PC-9 (cell line): ENCODE data around the gene TPK1. TPM values are rescaled to one million over a fixed set of nuclear protein-coding genes. Genes with fewer than 3 reads are reported as not detected.

Experiments
- BruUV-seq: library from RNA; stranded (reverse); fragments of 400-500 nt; replicated peaks from 2 replicates; lab custom pipeline; 2021; lab: Mats Ljungman, UMichigan
- CTCF ChIA-PET: fragments of 300-600 bp; sonication (Branson Sonifier 250); formaldehyde crosslinking; loops from one replicate; lab custom pipeline; 2022; ENCODE audit warnings: antibody characterized with exemption; lab: Charles Lee
- POLR2A ChIA-PET: fragments of 300-600 bp; sonication (Branson Sonifier 250); formaldehyde crosslinking; loops from one replicate; lab custom pipeline; 2022; ENCODE audit warnings: antibody characterized with exemption; ENCODE audit not compliant: unreplicated experiment; lab: Charles Lee
- DNase-seq, 2 experiments: peaks; one replicate each; pipeline versions ENCODE4 v3.0.0 to v3.0.0-alpha.2; 2015 to 2022; ENCODE audit warnings: mixed read lengths in 1 of 2
- H2AFZ ChIP-seq: fragments of 200-600 bp; sonication (generic); 2 replicates; pipeline ENCODE4 v1.8.1; 2017; ENCODE audit warnings: antibody characterized with exemption
- H3F3A ChIP-seq: fragments of 200-600 bp; sonication (generic); 2 replicates; pipeline ENCODE4 v1.8.1; 2017; ENCODE audit warnings: antibody characterized with exemption, mild to moderate bottlenecking, low read depth; ENCODE audit not compliant: insufficient read depth
- H3K27ac ChIP-seq: fragments of 200-600 bp; sonication (generic); 2 replicates; pipeline ENCODE4 v1.6.1; 2016; ENCODE audit warnings: mixed run types
- H3K27me3 ChIP-seq: fragments of 200-600 bp; sonication (generic); 2 replicates; pipeline ENCODE4 v1.6.1; 2016; ENCODE audit warnings: low read depth, mixed run types; ENCODE audit not compliant: insufficient read depth
- H3K36me3 ChIP-seq: fragments of 200-600 bp; sonication (generic); 2 replicates; pipeline ENCODE4 v1.6.1; 2016; ENCODE audit warnings: low read depth, mixed run types
- H3K4me1 ChIP-seq: fragments of 200-600 bp; sonication (generic); replicated peaks from 2 replicates; pipeline ENCODE4 v1.6.1; 2016; ENCODE audit warnings: mixed run types; ENCODE audit not compliant: insufficient read depth
- H3K4me2 ChIP-seq: fragments of 200-600 bp; sonication (generic); 2 replicates; pipeline ENCODE4 v1.6.1; 2017; ENCODE audit warnings: mixed run types
- H3K4me3 ChIP-seq: fragments of 200-600 bp; sonication (generic); 2 replicates; pipeline ENCODE4 v1.6.1; 2016; ENCODE audit warnings: mixed run types
- H3K79me2 ChIP-seq: fragments of 200-600 bp; sonication (generic); 2 replicates; pipeline ENCODE4 v1.6.1; 2017; ENCODE audit warnings: low read depth, mixed run types
- H3K9me2 ChIP-seq: fragments of 200-600 bp; sonication (generic); 2 replicates; pipeline ENCODE4 v1.8.1; 2017; ENCODE audit warnings: mild to moderate bottlenecking; ENCODE audit not compliant: insufficient read depth
- H3K9me3 ChIP-seq: fragments of 200-600 bp; sonication (generic); 2 replicates; pipeline ENCODE4 v1.8.1; 2016; ENCODE audit warnings: low read depth; ENCODE audit not compliant: insufficient read depth
- H4K20me1 ChIP-seq: fragments of 200-600 bp; sonication (generic); 2 replicates; pipeline ENCODE4 v1.8.1; 2017; ENCODE audit not compliant: insufficient read depth
- EZH2 ChIP-seq: fragments of 200-600 bp; sonication (generic); IDR thresholded peaks from 2 replicates; pipeline ENCODE4 v1.8.0; 2017; ENCODE audit warnings: antibody characterized with exemption, low read depth
- intact Hi-C: fragments of 100-400 bp; cut with micrococcal nuclease; formaldehyde crosslinking; loops from one replicate; pipeline ENCODE4 v1.10.0; 2022; ENCODE audit not compliant: unreplicated experiment
- total RNA-seq: library from RNA; stranded (reverse); gene quantifications from 2 replicates; pipeline ENCODE4 v1.2.3, GENCODE V29; 2021
- TF ChIP-seq, protein P1 (sequence below): fragments of 200-600 bp; sonication (generic); conservative IDR thresholded peaks from 2 replicates; pipeline ENCODE4 v1.6.1; 2017; ENCODE audit warnings: mixed run types, antibody characterized with exemption, mild to moderate bottlenecking, moderate library complexity

The TPK1 gene
- total RNA-seq, 1 experiment from 2014 or later = 0.90 TPM

DNA sequence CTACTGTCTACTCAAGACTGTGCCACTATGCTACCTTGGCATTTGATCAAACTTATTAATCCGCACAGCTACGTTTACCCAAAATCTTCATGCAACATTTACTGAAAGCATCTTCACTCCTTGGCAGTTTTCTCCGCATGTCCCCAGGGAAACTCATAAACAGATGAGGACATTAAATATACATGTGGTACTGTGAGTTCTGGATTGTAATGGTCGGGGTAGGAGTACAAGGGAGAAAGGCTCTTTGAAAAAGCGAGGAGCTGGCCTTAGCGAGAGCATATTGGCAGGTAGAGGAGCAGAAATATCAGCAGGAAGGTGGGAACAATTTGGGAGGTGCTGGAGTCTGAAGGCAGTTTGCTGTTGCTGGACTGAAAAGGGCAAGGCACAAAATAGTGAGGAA lies 325.2 kb downstream of the TPK1 start:
- Histone ChIP-seq H3K4me3 (no peak overlapping the region), H2AFZ (no peak overlapping the region), H3K36me3 (no peaks in the 10 kb centered on the region), H3K79me2 (no peaks in the 10 kb centered on the region), H4K20me1 (no peaks in the 10 kb centered on the region), H3K9me2 (no peaks in the 10 kb centered on the region), H3K4me2 (no peak overlapping the region), H3K4me1 (no peaks in the 10 kb centered on the region), H3K9me3 (no peaks in the 10 kb centered on the region), H3F3A (no peaks in the 10 kb centered on the region), H3K27me3 (no peaks in the 10 kb centered on the region), H3K27ac (no peak overlapping the region)
- intact Hi-C loops = no loop called here
- BruUV-seq = no TSS peak
- ChIA-PET POLR2A (no interaction called here), CTCF (no interaction called here)
- TF ChIP-seq EZH2 = no peak
- TF ChIP-seq, protein P1, sequence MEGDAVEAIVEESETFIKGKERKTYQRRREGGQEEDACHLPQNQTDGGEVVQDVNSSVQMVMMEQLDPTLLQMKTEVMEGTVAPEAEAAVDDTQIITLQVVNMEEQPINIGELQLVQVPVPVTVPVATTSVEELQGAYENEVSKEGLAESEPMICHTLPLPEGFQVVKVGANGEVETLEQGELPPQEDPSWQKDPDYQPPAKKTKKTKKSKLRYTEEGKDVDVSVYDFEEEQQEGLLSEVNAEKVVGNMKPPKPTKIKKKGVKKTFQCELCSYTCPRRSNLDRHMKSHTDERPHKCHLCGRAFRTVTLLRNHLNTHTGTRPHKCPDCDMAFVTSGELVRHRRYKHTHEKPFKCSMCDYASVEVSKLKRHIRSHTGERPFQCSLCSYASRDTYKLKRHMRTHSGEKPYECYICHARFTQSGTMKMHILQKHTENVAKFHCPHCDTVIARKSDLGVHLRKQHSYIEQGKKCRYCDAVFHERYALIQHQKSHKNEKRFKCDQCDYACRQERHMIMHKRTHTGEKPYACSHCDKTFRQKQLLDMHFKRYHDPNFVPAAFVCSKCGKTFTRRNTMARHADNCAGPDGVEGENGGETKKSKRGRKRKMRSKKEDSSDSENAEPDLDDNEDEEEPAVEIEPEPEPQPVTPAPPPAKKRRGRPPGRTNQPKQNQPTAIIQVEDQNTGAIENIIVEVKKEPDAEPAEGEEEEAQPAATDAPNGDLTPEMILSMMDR = no peak
- no peak for DNase-seq

DNA sequence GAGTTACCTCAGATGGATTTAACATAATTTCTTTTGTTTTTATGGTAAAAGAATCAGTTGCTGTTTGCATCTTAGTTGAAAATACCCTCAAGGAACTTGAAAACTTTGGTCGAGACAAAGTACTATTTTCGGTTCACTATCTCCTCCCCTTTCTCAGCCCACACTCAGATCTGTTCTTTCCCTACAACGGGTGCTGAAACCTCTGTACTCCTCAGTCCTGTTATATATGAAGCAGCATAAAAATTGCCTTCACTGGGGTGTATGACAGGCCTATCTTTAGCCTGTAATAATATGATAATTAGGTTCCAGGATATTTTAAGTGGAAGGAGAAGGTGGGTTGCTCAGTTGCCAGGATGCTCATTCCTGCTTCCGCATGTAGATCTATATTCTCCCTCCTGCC lies 327.2 kb downstream of the TPK1 start:
- no peaks in the 10 kb centered on the region for H3K9me2 ChIP-seq
- intact Hi-C loops = no loop called here
- H3K9me3 ChIP-seq = no peaks in the 10 kb centered on the region
- POLR2A ChIA-PET = no interaction called here
- H3K4me1 ChIP-seq = no peaks in the 10 kb centered on the region
- H3K4me2 ChIP-seq = no peak overlapping the region
- TF ChIP-seq EZH2 = no peak
- TF ChIP-seq, protein P1 = no peak
- CTCF ChIA-PET = no interaction called here
- H4K20me1 ChIP-seq = no peaks in the 10 kb centered on the region
- H3K27ac ChIP-seq = no peak overlapping the region
- H3K36me3 ChIP-seq = no peaks in the 10 kb centered on the region
- no peaks in the 10 kb centered on the region for H3F3A ChIP-seq
- DNase-seq = no peak
- H3K27me3 ChIP-seq = no peaks in the 10 kb centered on the region
- no peak overlapping the region for H2AFZ ChIP-seq
- no peaks in the 10 kb centered on the region for H3K79me2 ChIP-seq
- no TSS peak for BruUV-seq
- H3K4me3 ChIP-seq = no peak overlapping the region

DNA sequence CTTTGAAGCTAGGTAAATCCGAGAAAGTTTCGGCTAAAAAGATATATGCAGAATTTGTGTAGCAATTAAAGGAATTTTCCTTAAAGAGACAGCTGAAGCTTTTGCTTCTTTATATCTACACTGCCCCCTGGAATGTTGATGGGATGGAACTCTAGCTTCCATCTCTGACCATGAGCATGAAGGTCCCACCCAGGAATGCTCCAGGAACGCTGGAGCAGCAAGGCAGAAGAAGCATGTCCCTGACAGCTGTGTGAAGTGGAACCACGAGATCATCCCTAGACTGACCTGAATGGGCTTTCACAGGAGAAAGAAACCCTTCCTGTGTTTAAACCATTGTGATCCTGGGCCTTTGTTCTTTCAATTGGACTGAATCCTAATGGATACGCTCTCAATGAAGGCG lies 332.6 kb downstream of the TPK1 start:
- Histone ChIP-seq H3K79me2 (no peaks in the 10 kb centered on the region), H4K20me1 (no peaks in the 10 kb centered on the region), H3K36me3 (no peaks in the 10 kb centered on the region), H3K9me2 (no peaks in the 10 kb centered on the region), H3K9me3 (no peaks in the 10 kb centered on the region), H3K4me1 (no peaks in the 10 kb centered on the region), H3K4me2 (no peak overlapping the region), H2AFZ (no peak overlapping the region), H3K4me3 (no peak overlapping the region), H3K27me3 (no peaks in the 10 kb centered on the region), H3F3A (no peaks in the 10 kb centered on the region), H3K27ac (no peak overlapping the region)
- BruUV-seq = no TSS peak
- POLR2A ChIA-PET = no interaction called here
- TF ChIP-seq, protein P1 = no peak
- TF ChIP-seq EZH2 = no peak
- CTCF ChIA-PET = no interaction called here
- no peak for DNase-seq
- intact Hi-C loops = no loop called here
